Vagina (tissue), 2 donors: Measurements from ENCODE around the gene CASKIN1. TPM values are rescaled to one million over a fixed set of nuclear protein-coding genes. Genes with fewer than 3 reads are reported as not detected.

Source experiments
- DNase-seq, 2 donors: peaks; one replicate each; pipeline ENCODE4 v3.0.0-alpha.2; 2017; ENCODE audit errors: extremely low spot score in 2 of 2
- H3K27ac ChIP-seq: fragments of 200-600 bp; sonication (generic); one replicate; pipeline ENCODE4 v1.5.1; 2019
- H3K27me3 ChIP-seq: fragments of 200-600 bp; sonication (generic); one replicate; pipeline ENCODE4 v1.5.1; 2019
- H3K36me3 ChIP-seq, 2 donors: fragments of 200-600 bp; sonication (generic); one replicate each; pipeline ENCODE4 v1.5.1; 2017 to 2019
- H3K4me1 ChIP-seq: fragments of 200-600 bp; sonication (generic); one replicate; pipeline ENCODE4 v1.5.1; 2019
- H3K4me3 ChIP-seq, 2 donors: fragments of 200-600 bp; sonication (generic); 1 replicate in 1 of 2; 2 replicates in 1 of 2; pipeline ENCODE4 v1.5.1; 2016 to 2019
- H3K9me3 ChIP-seq: fragments of 200-600 bp; sonication (generic); one replicate; pipeline ENCODE4 v1.5.1; 2019
- CTCF ChIP-seq, 3 experiments: fragments of 450-650 bp in 2 of 3; fragments of 200-600 bp in 1 of 3; sonication (generic) in 1 of 3; IDR thresholded peaks; one replicate each; pipeline ENCODE4 v1.5.1; 2017 to 2019; ENCODE audit warnings: antibody characterized with exemption in 3 of 3, mild to moderate bottlenecking in 2 of 3, moderate library complexity in 2 of 3
- POLR2A ChIP-seq, 2 donors: fragments of 450-650 bp; IDR thresholded peaks; one replicate each; pipeline ENCODE4 v1.6.1; 2017; ENCODE audit warnings: antibody characterized with exemption in 2 of 2, mild to moderate bottlenecking in 2 of 2, moderate library complexity in 2 of 2
- POLR2AphosphoS5 ChIP-seq, 2 donors: sonication (generic); formaldehyde crosslinking; IDR thresholded peaks; one replicate each; pipeline ENCODE4 v1.9.0; 2017; ENCODE audit warnings: antibody characterized with exemption in 2 of 2, mild to moderate bottlenecking in 2 of 2, low read depth in 1 of 2; ENCODE audit not compliant: insufficient read depth in 1 of 2
- intact Hi-C: fragments of 100-400 bp; cut with DNase I; formaldehyde crosslinking; loops from one replicate; pipeline ENCODE4 v1.15.1; 2023
- total RNA-seq: library from RNA; depleted of rRNA; stranded (reverse); fragments of >200 nt; gene quantifications from one replicate; pipeline ENCODE4 v1.2.3, GENCODE V29; 2016

CASKIN1 gene
- total RNA-seq, 1 donor from 2014 or later: 0.25 TPM

- Histone ChIP-seq H3K27me3 (no peaks in the 10 kb centered on the region), H3K36me3 (peaks cover 0 to 23% of the 10 kb centered on the region in 2 donors), H3K4me3 (no peak within 1 kb of the TSS), H3K4me1 (peaks cover 43% of the 10 kb centered on the region), H3K9me3 (no peaks in the 10 kb centered on the region), H3K27ac (no peak within 1 kb of the TSS)
- no peak for TF ChIP-seq POLR2A (IDR thresholded peaks at IDR 0.05)
- no peak for TF ChIP-seq CTCF (IDR thresholded peaks at IDR 0.05)
- no peak for TF ChIP-seq POLR2AphosphoS5 (IDR thresholded peaks at IDR 0.05; ENCODE audit: insufficient read depth in 1 of 2, low read depth in 1 of 2)
- intact Hi-C loops: no loop called here
- DNase-seq: no peak
Observed at GRCh38 chr16:2210386-2211365, 14.3 kb upstream of the CASKIN1 start, which contains the start of gene BRICD5. Gene BRICD5, minus strand, starts transcription at chr16:2210863. Its CDS starts 30 bp downstream, at chr16:2210833.

- Histone ChIP-seq H3K27me3 (no peaks in the 10 kb centered on the region), H3K4me1 (peaks cover 38% of the 10 kb centered on the region), H3K27ac (no peak overlapping the region), H3K9me3 (no peaks in the 10 kb centered on the region), H3K4me3 (no peak overlapping the region), H3K36me3 (peaks cover 0 to 23% of the 10 kb centered on the region in 2 donors)
- no peak for TF ChIP-seq CTCF (IDR thresholded peaks at IDR 0.05)
- no peak for TF ChIP-seq POLR2A (IDR thresholded peaks at IDR 0.05)
- TF ChIP-seq POLR2AphosphoS5 (IDR thresholded peaks at IDR 0.05; ENCODE audit: insufficient read depth in 1 of 2, low read depth in 1 of 2): no peak
- intact Hi-C loops: no loop called here
- DNase-seq: no peak
Observed at GRCh38 chr16:2210009-2210332, 13.6 kb upstream of the CASKIN1 start.

DNA sequence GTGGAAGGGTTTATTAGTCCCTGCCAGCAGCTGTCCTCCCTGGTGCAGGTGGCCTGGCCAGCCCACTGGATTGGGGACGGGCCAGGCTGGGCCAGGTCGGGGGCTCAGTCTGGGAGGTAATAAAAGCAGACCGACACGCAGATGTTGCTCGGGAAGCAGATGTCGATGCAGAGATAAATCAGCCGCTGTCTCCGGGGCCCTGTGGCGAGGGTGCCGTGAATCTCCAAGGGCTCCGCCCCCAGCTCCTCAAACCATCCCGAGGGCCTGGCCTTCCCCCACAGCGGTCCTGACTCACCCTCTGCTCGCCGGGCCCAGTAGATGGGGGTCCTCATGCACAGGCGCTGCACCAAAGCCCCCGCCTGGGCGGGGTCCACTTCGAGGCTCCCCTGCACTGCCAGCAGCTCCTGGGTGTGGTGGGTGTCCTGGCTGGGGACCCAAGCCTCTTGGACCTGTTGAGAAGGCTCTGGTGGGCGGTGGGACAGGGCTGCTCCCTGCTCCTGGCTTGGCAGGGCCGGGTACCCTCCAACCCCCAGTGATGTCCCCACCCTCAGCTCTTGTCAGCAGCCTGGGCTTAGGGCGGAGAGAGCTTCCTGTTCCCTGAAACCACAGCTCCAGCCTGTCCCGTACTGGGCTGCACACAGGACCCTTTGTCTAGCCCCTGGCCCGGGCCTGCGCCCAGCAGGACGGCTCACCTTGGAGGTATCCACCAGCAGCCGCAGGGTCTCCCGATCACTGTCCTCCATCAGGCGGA is 13.0 kb upstream of the CASKIN1 start:
- peaks cover 42% of the 10 kb centered on the region for H3K4me1 ChIP-seq
- no peaks in the 10 kb centered on the region for H3K27me3 ChIP-seq
- H3K9me3 ChIP-seq: no peaks in the 10 kb centered on the region
- no peak for TF ChIP-seq POLR2A (IDR thresholded peaks at IDR 0.05)
- no peak overlapping the region for H3K4me3 ChIP-seq
- peaks cover 0 to 23% of the 10 kb centered on the region in 2 donors for H3K36me3 ChIP-seq
- no peak overlapping the region for H3K27ac ChIP-seq
- intact Hi-C loops: no loop called here
- no peak for DNase-seq

DNA sequence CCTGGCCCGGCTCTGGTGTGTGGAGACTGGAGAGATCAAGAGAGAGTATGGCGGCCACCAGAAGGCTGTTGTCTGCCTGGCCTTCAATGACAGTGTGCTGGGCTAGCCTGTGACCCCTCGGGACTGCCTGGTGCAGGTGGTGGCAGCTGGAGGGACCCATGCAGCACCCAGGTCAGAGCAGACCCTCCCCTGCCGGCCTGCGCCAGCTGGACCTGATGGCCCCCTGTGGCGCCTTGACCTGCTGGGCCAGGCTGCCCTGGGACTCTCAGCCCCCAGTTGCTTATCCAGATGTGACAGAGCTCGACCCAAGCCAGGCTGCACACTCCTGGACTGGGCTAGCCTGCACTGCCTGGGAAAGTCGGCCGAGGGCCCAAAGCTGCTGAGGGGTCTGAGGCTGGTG is 12.4 kb upstream of the CASKIN1 start:
- peaks cover 38% of the 10 kb centered on the region for H3K4me1 ChIP-seq
- peaks cover 0 to 23% of the 10 kb centered on the region in 2 donors for H3K36me3 ChIP-seq
- TF ChIP-seq CTCF (IDR thresholded peaks at IDR 0.05): no peak
- TF ChIP-seq POLR2AphosphoS5 (IDR thresholded peaks at IDR 0.05; ENCODE audit: insufficient read depth in 1 of 2, low read depth in 1 of 2): no peak
- no peak for TF ChIP-seq POLR2A (IDR thresholded peaks at IDR 0.05)
- H3K9me3 ChIP-seq: no peaks in the 10 kb centered on the region
- intact Hi-C loops: no loop called here
- no peak for DNase-seq
- H3K27me3 ChIP-seq: no peaks in the 10 kb centered on the region
- no peak overlapping the region for H3K27ac ChIP-seq
- H3K4me3 ChIP-seq: no peak overlapping the region

DNA sequence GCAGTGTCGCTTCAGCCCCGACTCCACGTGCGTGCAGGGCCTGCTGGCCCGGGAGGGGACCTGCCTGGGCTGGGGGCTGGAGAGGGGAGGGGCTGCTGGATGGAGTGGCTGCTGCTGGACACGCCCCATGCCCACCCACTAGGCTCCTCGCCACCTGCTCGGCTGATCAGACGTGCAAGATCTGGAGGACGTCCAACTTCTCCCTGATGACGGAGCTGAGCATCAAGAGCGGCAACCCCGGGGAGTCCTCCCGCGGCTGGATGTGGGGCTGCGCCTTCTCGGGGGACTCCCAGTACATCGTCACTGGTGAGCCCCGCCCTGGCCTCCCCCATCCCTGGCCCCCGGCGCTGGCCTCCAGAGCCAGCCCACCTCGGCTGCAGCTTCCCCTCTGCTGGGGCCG is 11.9 kb upstream of the CASKIN1 start:
- no peak for DNase-seq
- Histone ChIP-seq H3K4me1 (peaks cover 34% of the 10 kb centered on the region), H3K9me3 (no peaks in the 10 kb centered on the region), H3K27ac (no peak overlapping the region), H3K27me3 (no peaks in the 10 kb centered on the region), H3K36me3 (peaks cover 0 to 23% of the 10 kb centered on the region in 2 donors), H3K4me3 (no peak overlapping the region)
- intact Hi-C loops: no loop called here
- TF ChIP-seq POLR2A (IDR thresholded peaks at IDR 0.05) (no peak), CTCF (IDR thresholded peaks at IDR 0.05) (no peak), POLR2AphosphoS5 (IDR thresholded peaks at IDR 0.05; ENCODE audit: insufficient read depth in 1 of 2, low read depth in 1 of 2) (no peak)
